Stomach (tissue), 4 donors: ENCODE data around the gene CBLB.

Experiments
- CTCF ChIP-seq, 7 experiments: fragments of 450-650 bp in 4 of 7; fragments of 200-600 bp in 3 of 7; sonication (generic) in 3 of 7; IDR thresholded peaks; one replicate each; pipeline ENCODE4 v1.5.1; 2016 to 2019; ENCODE audit warnings: antibody characterized with exemption in 7 of 7, control low read depth in 2 of 7, mild to moderate bottlenecking in 1 of 7
- EP300 ChIP-seq: sonication (generic); formaldehyde crosslinking; IDR thresholded peaks from one replicate; pipeline ENCODE4 v1.6.1; 2017; ENCODE audit warnings: antibody characterized with exemption
- POLR2A ChIP-seq, 4 donors: fragments of 450-650 bp; IDR thresholded peaks; one replicate each; pipeline ENCODE4 v1.6.1; 2016; ENCODE audit warnings: antibody characterized with exemption in 4 of 4, control low read depth in 2 of 4, mild to moderate bottlenecking in 1 of 4, moderate library complexity in 1 of 4
- POLR2AphosphoS5 ChIP-seq, 3 donors: sonication (generic); formaldehyde crosslinking; IDR thresholded peaks; one replicate each; pipeline ENCODE4 v1.6.1; 2016; ENCODE audit warnings: antibody characterized with exemption in 3 of 3

- TF ChIP-seq CTCF (IDR thresholded peaks at IDR 0.05) (no peak), POLR2A (IDR thresholded peaks at IDR 0.05) (no peak), POLR2AphosphoS5 (IDR thresholded peaks at IDR 0.05) (no peak), EP300 (no peak)
These were observed 81.8 kb downstream of the CBLB start for GRCh38 chr3:105786990-105787389.
